Amniotic stem cell (primary cell): ENCODE results near the gene HSD11B2.
A peak's percentile ranks its signal among the peaks of the same experiment; 100 is the strongest.

Source experiments
- DNase-seq: peaks from one replicate; lab custom pipeline; 2025; lab: John Stamatoyannopoulos, UW

The HSD11B2 gene

DNA sequence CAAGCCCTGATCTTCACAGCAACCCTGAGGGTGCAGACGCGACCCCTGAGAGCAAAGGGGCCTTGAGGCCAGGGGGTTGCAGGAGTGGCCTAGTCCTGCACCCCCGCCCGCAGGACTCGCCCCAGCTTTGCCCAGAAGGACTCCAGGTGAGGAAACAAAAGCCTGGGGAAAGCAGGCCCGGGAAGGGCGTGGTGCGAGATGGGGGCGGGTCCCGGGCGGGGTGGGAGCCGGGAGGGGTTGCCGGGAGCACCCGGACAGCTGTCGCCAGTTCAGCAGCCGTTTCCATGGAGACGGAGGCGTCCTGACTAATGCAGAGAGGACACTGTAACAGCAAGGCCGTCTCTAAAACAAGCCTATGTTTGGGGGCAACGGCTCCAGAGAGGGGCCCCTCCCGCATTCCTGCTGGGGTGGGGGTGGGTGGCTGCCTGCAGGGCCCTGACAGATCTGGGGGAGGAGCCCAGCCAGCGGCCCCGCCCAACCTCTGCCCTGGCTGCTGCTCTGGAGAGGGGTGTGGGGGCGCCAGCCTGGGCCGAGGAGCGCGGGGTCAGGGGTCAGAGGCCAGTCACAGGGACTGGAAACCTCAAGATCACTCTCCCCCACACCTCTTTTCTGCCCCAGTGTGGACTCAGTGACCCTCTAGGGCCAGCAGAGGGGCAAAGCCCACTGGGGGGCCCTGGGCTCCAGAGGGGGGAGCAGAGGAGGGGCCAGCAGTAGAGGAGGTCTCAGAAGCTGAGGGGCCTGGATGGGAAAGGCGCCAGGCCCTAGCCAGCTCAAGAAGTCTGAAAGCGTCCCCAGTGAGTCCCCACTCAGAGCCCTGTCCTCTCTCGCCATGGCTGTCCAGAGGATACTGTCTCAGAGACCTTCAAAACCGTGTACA, 34.5 kb upstream of the HSD11B2 start:
- DNase-seq, result no peak

DNA sequence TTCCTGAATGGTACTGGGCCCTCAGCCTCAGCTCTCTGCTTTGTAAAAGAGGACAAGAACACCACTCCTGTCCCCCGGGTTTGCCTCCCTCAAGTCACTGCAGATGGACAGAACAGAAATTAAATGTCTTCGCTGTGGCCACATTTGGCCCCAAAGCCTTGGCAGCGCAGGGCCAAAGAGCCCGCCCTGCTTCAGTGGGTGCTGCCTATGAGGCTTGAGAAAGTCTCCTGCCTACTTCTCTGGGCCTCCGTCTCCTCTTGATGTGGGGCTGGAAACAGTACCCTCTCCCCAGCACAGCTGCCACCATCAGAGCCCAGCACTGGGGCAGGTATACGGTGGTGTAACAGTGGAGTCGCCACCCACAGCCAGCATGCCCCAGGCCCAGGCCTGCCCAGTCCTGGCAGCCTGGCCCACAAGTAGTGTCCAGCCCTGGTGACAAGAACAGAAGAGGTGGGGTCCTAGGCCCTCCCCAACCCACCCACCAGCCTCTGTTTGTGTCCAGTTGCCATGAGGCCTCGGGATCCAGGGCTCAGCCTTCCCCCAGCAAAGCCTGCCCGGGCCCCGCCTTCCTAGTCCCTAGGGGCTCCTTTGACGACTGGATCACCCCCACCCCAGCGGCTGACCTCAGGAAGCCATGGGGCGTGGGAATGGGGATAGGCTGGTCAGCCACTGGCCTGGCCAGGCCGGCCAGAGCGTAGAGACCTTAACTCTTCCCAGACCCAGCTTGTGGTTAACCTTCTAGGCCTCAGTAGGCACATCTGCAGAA, 33.7 kb upstream of the HSD11B2 start:
- DNase-seq, result no peak

DNA sequence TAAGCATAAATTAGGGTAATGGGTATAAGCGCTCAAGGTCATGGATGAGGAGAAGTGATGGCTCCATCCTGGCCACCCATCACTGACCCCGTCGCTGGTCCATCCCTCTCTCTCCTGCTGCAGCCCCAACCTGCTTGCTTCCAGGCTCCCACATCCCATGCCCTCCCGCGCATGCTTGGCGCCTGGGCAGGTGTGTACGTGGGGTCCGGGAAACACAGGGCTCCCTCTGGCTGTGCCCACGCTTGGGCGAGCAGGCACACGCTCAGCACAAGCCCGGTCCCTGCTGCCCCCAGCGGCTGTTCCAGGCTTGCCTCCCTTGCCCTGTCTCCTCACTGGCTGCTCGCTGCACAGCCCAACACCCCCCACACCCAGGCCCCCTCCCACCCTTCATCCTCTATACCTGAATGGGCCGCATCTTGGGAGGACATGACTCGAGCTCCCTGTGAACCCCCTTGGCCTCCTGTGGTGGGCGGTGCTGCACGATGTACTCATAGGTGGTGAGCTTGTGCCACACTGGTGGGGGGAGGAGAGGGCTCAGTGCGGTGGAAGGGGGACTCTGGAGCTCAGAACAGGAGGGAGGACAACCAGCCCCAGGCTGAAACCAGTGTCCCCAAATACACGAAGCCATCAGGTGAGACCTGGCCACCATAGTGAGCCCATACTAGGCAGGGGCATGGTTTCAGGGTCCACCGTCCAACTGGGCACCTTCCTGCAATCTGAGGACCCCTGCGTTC, 32.9 kb upstream of the HSD11B2 start:
- no peak for DNase-seq

DNA sequence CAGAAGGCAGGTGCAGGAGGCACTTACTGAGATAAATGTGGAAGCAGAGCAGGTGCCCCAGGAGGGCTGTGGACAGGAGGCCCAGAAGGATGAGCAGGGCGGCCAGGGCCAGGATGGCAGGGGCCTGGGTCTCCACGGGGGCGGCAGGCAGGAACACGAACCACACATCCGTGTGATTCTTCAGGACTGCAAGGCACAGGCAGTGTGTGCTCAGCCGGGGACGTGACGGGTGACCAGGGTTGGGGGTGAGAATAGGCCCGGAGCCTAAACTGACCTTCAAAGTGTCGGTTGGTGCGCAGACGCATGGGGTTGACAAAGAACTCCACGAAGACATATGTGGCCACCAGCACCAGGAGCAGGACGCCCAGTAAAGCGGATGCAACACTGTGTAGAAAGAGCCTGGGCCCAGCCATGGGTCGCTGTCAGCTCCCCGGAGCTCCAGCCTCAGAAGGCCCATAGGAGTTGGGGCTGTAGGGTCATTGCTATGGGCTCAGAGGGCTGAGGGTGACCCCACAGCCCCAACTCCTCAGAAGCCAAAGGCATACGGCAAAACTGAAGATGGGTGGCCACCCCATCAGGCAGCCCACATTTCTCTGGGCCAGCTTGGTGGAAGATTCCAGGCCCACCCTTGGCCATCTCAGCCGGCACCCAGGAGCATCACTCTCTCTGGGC, 32.2 kb upstream of the HSD11B2 start:
- no peak for DNase-seq

DNA sequence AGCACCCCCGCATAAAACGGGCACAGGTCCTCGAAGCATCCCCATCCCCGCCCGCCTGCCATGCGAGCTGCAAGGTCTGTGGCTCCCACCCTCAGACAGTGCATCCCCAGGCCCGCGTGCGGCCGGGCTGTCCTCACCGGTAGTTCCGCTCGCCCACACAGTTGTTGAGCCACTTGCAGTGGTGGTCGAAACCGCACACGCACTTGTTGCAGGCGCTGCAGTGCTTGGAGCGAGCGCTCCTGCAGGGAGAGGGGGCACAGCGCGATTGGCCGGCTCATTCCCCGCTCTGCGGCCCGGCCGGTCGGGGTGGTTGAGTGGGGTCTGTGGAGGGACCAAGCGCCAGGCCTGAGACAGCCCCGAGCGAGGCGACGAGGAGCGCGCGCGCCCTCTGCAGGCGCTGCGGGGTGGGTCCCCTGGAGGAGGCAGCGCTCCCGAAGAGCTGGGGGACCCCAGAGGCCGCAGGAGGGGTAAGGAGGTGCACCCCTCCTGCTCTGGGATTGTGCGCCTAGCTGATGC, 31.6 kb upstream of the HSD11B2 start:
- DNase-seq, result no peak

DNA sequence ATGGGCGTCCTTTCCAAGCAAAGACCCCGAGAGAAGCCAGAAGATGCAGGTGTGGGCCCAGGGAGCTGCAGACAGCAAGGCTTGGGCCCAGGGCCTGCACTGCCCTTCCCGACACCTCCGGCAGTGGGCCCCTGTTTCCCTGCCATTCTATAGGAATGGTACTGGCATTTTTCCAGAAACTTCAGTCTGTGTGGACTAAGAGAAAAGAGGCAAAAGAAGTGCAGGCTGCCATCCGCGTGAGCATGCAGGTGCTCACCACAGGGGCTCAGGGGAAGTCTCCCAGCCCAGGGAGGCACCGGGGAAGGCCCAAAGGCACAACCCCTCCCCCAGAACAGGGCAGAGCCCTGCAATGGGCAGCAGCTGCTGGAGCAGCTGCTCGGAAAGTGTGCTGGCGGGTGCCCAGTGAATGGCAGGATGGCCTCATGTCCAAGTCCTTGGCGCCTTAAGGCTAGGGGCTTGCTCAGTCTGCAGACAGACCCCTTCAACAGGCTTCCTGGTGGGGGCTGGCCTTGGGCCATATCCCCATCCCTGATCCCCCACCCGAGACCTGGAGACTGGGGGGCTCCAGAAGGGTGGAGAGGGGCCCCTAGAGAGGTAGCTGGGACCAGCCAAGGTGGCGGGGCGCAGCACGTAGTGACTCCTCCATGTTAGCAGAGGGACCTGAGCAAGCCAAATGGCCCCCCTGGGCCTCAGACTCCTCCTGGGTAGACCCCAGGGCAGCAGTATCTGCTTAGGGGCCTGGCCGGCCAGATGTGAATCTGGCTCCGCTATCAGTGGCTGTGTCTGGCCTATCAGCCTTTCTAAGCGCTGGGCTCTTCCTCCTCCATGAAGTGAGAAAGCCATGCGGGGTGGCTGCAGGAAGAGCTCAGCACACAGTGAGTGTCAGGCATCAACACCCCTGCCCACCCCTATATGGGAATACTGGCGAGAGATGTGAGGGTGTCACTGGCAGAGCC, 30.9 kb upstream of the HSD11B2 start:
- no peak for DNase-seq

DNA sequence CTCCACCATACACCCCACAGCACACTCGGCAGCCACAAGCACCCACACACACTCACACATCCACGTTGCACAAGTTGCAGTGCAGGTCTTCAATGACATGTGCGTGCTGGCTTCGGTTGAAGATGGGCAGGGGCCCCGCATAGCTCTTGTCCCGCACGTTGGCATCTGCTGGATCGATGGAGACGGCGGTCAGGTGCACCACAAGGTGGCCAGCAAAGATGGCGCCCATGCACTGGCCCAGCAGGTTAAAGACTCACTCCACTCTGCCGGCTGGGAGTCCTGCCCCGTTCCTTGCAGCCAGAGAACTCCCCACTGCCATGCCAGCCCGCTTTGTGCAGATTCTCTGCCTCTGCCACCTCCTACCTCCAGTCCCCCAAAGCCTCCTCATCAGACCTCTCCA, 30.0 kb upstream of the HSD11B2 start:
- no peak for DNase-seq

DNA sequence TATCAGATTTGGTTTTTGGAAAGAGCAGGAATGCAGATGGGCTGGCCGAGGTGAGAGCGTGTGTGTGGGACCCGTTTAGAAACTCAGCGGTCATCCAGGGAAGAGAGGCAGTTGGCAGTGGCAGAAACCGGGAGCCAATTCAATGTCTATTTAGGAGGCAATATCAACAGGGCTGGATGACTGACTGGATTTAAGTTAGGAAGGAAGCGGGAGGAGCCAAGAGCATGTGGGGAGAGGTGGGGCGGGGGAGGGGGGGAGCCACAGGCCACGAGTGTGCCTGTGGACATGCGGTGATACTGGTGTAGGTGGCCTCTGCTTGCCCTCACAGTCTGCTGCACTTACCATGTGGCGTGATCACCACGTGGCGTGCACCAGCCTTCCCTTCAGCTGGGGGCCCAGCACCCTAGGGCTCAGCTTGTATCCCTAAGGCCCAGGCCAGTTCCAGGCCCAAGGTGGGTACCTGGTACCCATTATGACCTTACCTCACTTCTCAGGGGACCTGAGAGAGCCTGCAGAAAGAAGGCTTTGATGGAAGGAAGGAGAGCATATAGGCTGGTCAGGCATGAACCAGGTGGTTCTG, 26.9 kb upstream of the HSD11B2 start:
- no peak for DNase-seq

DNA sequence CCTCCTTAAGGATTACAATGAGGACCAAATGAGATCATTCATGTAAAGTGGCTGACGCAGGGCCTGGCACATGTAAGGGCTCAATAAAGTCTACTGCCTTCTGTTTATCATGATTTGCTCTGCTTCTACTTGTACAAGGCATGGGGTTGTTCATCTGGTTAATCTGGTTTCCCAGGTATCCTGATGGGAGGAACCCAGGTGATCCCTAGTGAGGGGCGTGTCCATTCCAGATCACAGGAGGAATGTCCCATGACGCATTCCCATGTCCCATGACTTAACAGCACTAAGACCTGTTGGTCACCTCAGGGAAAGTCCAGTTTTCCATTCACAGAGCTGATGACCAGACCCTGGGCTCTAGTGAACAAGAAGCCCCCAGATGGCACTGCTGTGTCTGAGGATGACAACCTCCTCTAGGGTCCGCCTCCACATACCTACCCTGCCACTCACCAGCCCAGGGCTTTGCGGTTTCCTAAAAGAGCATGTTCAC, 26.1 kb upstream of the HSD11B2 start:
- DNase-seq, result no peak

DNA sequence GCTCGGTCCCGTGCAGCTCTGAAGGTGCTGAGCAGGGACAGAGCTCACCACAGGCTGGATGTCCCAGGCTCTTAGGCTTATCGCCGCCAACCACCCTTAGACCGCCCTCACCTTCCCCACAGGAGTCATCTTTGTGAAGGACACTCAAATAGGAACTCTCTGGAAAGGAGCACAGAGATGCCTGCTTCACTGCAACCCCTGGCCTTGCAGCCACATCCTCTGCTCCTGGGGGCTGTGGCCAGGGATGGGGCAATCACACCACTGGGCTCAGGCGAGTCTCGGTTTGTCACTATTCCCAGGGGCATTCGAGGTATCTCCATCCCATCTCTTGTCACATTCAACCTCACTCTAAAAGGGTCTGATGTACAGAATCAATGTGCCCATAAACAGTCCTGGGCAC, 25.6 kb upstream of the HSD11B2 start:
- no peak for DNase-seq

DNA sequence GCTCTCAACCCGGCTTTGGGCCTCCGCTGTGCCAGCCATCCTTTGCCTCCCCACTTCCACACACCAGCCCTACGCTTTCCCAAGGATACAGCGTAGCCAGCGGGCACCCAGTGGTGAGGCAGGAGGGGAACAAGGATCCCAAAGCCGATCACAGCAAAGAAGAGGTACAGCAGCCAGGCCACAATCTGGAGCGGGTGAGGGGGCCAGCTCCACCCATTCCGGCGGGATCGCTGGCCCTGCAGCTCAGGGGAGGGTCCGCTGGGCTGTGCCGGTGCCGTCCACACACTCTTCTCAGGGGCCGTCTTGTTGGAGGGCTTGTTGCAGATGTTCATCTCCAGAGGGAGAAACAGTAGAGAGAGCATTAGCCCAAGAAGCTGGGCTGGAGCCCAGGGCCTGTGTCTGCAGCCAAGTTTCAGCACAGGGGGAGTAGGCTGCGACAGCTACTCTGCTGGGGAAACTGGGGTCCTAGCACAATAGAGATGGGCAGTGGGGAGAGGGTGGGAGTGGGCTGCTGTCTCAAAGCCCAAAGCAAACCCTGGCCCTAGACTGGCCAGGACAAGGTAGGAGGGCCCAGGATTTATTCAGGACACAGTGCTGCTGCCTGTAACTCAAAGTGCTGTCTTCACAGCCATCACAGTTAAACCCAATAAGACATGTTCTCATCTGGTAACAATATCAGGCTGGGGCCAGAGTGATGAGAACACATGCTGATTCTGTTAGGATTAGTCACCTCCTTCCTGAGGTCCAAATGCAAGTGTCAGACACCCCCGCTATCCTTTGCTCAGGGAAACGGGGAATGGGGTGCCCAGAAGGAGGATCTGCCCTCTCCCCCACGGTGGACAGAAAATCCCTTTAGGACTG, 24.6 kb upstream of the HSD11B2 start:
- DNase-seq, result peak; percentile 58

DNA sequence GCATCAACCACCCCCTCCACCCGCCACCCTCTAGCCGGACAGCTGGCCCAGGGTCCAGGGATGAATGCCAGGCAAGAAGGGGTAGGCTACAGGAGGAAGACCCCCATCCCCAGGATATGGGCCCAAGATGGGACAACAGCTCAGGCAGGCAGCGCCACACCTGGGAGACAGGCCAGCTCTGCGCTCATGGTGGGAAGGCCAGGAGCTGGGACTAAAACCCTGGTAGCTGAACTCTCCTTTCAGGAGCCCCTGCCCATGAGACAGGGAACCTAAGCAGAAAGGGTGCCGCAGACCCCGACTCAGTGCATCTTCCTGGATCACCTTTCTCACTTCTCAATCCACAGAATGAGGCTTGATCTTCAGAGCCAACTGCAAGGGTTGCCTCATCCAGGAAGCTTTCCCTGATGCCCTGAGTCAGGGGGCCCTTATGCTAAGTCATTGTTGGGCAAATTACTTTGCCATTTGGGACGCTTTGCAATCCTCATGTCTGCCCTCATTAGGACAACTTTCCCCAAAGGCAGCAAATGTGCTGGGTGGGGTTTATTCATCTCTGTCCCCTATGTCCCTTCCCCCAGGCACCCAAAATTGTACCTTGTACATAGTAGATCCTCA, 23.6 kb upstream of the HSD11B2 start:
- DNase-seq, result no peak

DNA sequence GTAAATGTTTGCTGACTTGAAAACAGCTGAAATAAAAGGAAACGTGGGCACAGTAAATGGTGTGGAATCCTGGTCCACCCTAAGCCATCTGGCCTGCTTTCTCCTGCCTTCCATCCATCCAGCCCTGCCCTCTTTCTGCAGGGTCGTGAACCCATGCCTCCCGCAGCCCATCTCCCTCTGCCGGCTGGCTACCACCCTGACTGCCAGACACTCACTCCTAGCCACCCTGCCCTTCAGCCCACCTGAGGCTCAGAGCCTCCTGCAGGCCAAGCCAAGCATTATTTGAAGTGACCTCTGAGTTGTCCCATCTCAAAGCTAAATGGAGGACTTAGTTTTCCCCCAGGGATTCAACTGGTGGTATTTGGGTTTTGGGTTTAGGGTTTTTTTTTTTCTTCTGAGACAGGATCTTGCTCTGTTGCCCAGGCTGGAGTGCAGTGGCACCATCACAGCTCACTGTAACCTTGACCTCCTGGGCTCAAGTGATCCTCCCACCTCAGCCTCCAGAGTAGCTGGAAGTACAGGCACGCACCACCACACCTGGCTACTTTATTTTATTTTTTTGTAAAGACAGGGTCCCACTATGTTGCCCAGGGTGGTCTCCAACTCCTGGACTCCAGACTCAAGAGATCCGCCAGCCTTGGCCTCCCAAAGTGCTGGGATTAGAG, 23.0 kb upstream of the HSD11B2 start:
- no peak for DNase-seq

DNA sequence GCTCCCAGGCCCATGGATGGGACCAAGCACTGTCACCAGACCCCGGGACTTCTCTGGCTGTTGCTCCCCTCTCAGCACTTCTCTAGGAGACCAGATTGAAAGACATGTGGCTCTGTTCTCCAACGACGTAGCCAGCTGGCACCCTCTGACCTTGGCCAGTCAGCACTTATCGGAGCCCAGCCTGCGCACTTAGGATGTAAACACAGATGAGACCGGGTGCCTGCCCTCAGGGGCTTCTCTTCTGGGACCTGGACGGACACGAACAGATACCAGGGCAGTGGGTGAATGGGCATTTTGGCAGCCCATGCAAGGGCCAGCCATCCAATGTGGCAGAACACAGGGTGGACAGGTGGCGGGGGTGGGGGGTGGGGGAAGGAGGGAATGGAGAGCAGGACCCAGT, 21.3 kb upstream of the HSD11B2 start:
- no peak for DNase-seq

DNA sequence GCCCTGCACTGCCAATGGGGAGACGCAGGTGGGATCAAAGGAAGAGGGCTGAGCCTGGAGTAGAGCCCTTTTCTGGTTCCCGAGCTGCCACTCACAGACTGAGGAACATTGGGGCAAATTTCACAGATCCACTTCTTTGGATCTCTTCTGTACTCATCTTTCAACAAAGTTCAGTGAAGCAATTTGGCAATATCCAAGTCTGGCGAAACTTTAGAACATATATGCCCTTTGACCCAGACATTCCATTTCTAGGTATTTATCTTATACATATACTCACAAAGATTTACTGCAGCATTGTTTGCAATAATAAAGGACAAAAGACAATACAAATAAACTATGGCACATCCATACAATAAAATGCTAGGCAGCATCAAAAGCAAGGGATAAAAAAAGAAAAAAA, 19.6 kb upstream of the HSD11B2 start:
- DNase-seq, result no peak

DNA sequence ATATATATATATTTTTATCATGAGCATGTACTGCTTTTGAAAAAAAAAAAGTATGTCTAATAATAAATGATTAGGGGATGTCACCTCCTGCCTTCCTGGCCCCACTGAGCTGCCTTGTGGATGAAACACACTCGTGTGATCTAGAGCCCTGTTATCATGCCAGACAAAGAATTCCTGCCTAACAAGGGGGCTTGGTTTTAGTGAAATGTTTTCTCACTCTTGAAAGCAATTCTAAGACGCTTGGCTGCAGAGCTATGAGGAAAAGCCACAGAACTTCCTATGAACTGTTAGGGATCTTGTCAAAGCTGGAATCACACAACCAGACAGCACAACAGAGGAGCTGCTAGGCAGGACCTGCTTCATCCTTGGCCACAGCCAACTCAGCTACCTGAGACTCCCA, 18.6 kb upstream of the HSD11B2 start:
- no peak for DNase-seq

DNA sequence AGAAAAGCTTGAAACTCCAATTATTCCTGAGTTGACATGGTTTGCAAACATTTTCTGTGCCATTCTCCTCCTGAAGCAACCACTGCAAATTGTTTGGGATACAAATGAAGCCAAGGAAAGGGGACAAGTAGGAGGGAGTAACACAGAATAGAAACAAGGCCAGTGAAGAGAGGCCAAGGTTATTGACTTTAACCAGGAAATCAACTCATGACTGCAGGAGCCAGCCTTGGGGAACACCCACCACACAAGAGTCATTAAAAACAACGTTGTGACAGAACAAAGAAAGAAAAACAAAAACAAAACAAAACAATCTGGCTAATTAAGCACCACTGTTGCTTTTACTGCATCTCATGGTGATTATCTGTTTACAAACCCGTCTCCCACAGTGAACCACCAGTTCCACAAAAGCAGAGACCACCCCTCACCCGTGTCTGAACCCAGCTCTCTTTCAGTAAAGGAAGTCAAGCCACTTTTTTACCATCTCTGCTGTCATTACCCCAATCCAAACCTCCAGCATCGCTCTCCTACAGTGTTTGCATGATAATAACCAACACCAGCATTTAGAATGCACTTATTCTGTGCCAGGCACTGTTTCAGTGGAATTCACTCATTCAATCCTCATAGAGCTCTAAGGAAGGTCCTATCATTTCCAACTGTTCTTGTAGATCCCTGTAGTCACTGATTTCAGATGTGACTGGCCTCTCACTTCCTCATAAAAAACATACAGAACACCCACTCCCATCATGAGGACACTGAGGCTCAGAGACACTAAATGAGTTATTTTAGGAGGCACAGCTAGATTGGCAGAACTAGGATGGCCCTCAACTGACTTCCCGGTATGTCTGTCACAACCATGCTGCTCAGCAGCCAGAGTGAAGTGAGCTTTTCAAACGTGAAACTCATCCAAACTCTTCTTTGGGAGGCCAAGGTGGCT, 16.7 kb upstream of the HSD11B2 start:
- DNase-seq, result no peak
